ENCODE data around the gene RNF113A.

GRCh38 chrX:119880076-119880475 is 8.5 kb upstream of the RNF113A start:
- no peak for TF ChIP-seq EZH2 (IDR thresholded peaks at IDR 0.05; ENCODE audit: insufficient read depth, poor library complexity, severe bottlenecking)
- no peak for TF ChIP-seq EZH2phosphoT487 (IDR thresholded peaks at IDR 0.05; ENCODE audit: insufficient read depth, low read depth)
